H1 (cell line): ENCODE results near the gene CLEC7A. TPM values are rescaled to one million over a fixed set of nuclear protein-coding genes. Genes with fewer than 3 reads are reported as not detected.

Source experiments
- CTCF ChIA-PET: fragments of 300-600 bp; sonication (Branson Sonifier 250); formaldehyde crosslinking; loops from one replicate; lab custom pipeline; 2021; ENCODE audit not compliant: partially characterized antibody; lab: Charles Lee
- POLR2A ChIA-PET: fragments of 300-600 bp; sonication (Branson Sonifier 250); formaldehyde crosslinking; loops from one replicate; lab custom pipeline; 2021; ENCODE audit warnings: inconsistent platforms; ENCODE audit not compliant: partially characterized antibody; lab: Charles Lee
- DNase-seq, 2 experiments: peaks; one replicate each; pipeline versions ENCODE4 v3.0.0 to v3.0.0-alpha.2; 2010 to 2022; ENCODE audit warnings: low spot score in 2 of 2, low read depth in 1 of 2, mixed read lengths in 1 of 2
- FAIRE-seq: peaks from 2 replicates; lab custom pipeline; 2011; peaks lifted over from hg19 to GRCh38; lab: Jason Lieb, UNC
- H2AFZ ChIP-seq: 2 replicates; pipeline ENCODE4 v1.8.1; 2012; ENCODE audit warnings: low read length, inconsistent platforms
- H2AK5ac ChIP-seq: 2 replicates; pipeline ENCODE4 v1.6.1; 2013; ENCODE audit warnings: low read depth, low read length
- H2BK120ac ChIP-seq: replicated peaks from 2 replicates; pipeline ENCODE3; 2013; ENCODE audit warnings: low read depth, low read length, inconsistent platforms
- H2BK12ac ChIP-seq: 2 replicates; pipeline ENCODE4 v1.6.1; 2013; ENCODE audit warnings: low read depth, low read length
- H2BK15ac ChIP-seq: 2 replicates; pipeline ENCODE4 v1.6.1; 2013; ENCODE audit warnings: low read length
- H2BK20ac ChIP-seq: 2 replicates; pipeline ENCODE4 v1.6.1; 2013; ENCODE audit warnings: low read length
- H2BK5ac ChIP-seq: 2 replicates; pipeline ENCODE4 v1.6.1; 2013; ENCODE audit warnings: low read depth, low read length
- H3K14ac ChIP-seq: 2 replicates; pipeline ENCODE4 v1.6.1; 2013; ENCODE audit warnings: inconsistent platforms; ENCODE audit not compliant: insufficient read length
- H3K18ac ChIP-seq: 2 replicates; pipeline ENCODE4 v1.6.1; 2013; ENCODE audit warnings: low read length; ENCODE audit errors: extremely low read depth
- H3K23ac ChIP-seq: 2 replicates; pipeline ENCODE4 v1.6.1; 2013; ENCODE audit warnings: inconsistent platforms; ENCODE audit not compliant: insufficient read length
- H3K23me2 ChIP-seq: 2 replicates; pipeline ENCODE4 v1.6.1; 2013; ENCODE audit warnings: low read depth, low read length
- H3K27ac ChIP-seq: 2 replicates; pipeline ENCODE4 v1.6.1; 2011; ENCODE audit warnings: low read depth, low read length, inconsistent platforms
- H3K27me3 ChIP-seq, 4 experiments: replicated peaks in 1 of 4; 1 replicate in 1 of 4; 2 replicates in 3 of 4; pipeline versions ENCODE4 v1.6.1 to v1.8.1; 2011 to 2013; ENCODE audit warnings: low read length in 3 of 4, mild to moderate bottlenecking in 3 of 4, inconsistent platforms in 2 of 4, mixed read lengths in 2 of 4, moderate library complexity in 1 of 4; ENCODE audit not compliant: control insufficient read depth in 3 of 4, insufficient read depth in 3 of 4; ENCODE audit errors: extremely low read depth in 1 of 4
- H3K36me3 ChIP-seq, 4 experiments: 2 replicates each; pipeline versions ENCODE4 v1.6.1 to v1.8.1; 2011 to 2013; ENCODE audit warnings: mild to moderate bottlenecking in 4 of 4, low read length in 3 of 4, moderate library complexity in 2 of 4, control low read depth in 1 of 4, inconsistent platforms in 1 of 4; ENCODE audit not compliant: insufficient read depth in 4 of 4, control insufficient read depth in 2 of 4
- H3K4ac ChIP-seq: replicated peaks from 2 replicates; pipeline ENCODE3; 2013; ENCODE audit warnings: low read length, low read depth, mixed read lengths, inconsistent platforms; ENCODE audit not compliant: insufficient read length
- H3K4me1 ChIP-seq, 4 experiments: replicated peaks in 1 of 4; 1 replicate in 1 of 4; 2 replicates in 3 of 4; pipeline versions ENCODE4 v1.6.1 to v1.8.1; 2011 to 2013; ENCODE audit warnings: low read length in 3 of 4, inconsistent platforms in 2 of 4, mixed read lengths in 1 of 4; ENCODE audit not compliant: insufficient read depth in 4 of 4, control insufficient read depth in 3 of 4
- H3K4me2 ChIP-seq, 2 experiments: 2 replicates each; pipeline versions ENCODE4 v1.6.1 to v1.8.1; 2011 to 2013; ENCODE audit warnings: low read depth in 2 of 2, low read length in 2 of 2, control low read depth in 1 of 2, inconsistent platforms in 1 of 2, mild to moderate bottlenecking in 1 of 2; ENCODE audit not compliant: insufficient read depth in 1 of 2
- H3K4me3 ChIP-seq, 4 experiments: fragments of 200-600, 300-600 bp in 1 of 4; sonication (generic), shearing (Covaris generic), sonication (Bioruptor Twin) in 1 of 4; 2 replicates each; pipeline versions ENCODE4 v1.5.1 to v1.8.1; 2011 to 2016; ENCODE audit warnings: low read length in 4 of 4, low read depth in 3 of 4, control low read depth in 2 of 4, inconsistent platforms in 2 of 4, mild to moderate bottlenecking in 2 of 4, mixed read lengths in 1 of 4, moderate library complexity in 1 of 4; ENCODE audit not compliant: insufficient read depth in 2 of 4; ENCODE audit errors: extremely low read depth in 1 of 4
- H3K56ac ChIP-seq: replicated peaks from 2 replicates; pipeline ENCODE3; 2013; ENCODE audit warnings: low read depth, mild to moderate bottlenecking, mixed read lengths, low read length, inconsistent platforms; ENCODE audit not compliant: insufficient read length
- H3K79me1 ChIP-seq: 2 replicates; pipeline ENCODE4 v1.6.1; 2013; ENCODE audit warnings: low read depth, low read length, control low read depth
- H3K79me2 ChIP-seq, 2 experiments: 2 replicates each; pipeline versions ENCODE4 v1.6.1 to v1.8.1; 2012 to 2013; ENCODE audit warnings: low read length in 2 of 2, mild to moderate bottlenecking in 2 of 2, inconsistent platforms in 1 of 2; ENCODE audit not compliant: insufficient read depth in 2 of 2, control insufficient read depth in 1 of 2
- H3K9ac ChIP-seq, 4 experiments: replicated peaks in 1 of 4; 1 replicate in 1 of 4; 2 replicates in 3 of 4; pipeline versions ENCODE4 v1.6.1 to v1.8.1; 2011 to 2013; ENCODE audit warnings: low read depth in 3 of 4, low read length in 3 of 4, control low read depth in 2 of 4, mild to moderate bottlenecking in 2 of 4, moderate library complexity in 2 of 4, inconsistent platforms in 1 of 4; ENCODE audit errors: extremely low read depth in 1 of 4
- H3K9me3 ChIP-seq, 2 experiments: 2 replicates each; pipeline versions ENCODE4 v1.6.1 to v1.8.1; 2012 to 2013; ENCODE audit warnings: mild to moderate bottlenecking in 2 of 2, moderate library complexity in 2 of 2, control low read depth in 1 of 2, inconsistent platforms in 1 of 2, low read depth in 1 of 2, low read length in 1 of 2, mixed read lengths in 1 of 2; ENCODE audit not compliant: insufficient read depth in 2 of 2
- H4K20me1 ChIP-seq, 2 experiments: replicated peaks in 1 of 2; 2 replicates each; pipeline versions ENCODE3 to v1.8.1; 2011 to 2013; ENCODE audit warnings: inconsistent platforms in 2 of 2, low read length in 2 of 2, mild to moderate bottlenecking in 1 of 2; ENCODE audit not compliant: insufficient read depth in 2 of 2, control insufficient read depth in 1 of 2
- H4K5ac ChIP-seq: 2 replicates; pipeline ENCODE4 v1.6.1; 2013; ENCODE audit warnings: low read length, low read depth, mixed read lengths, inconsistent platforms; ENCODE audit not compliant: insufficient read length
- H4K8ac ChIP-seq: 2 replicates; pipeline ENCODE4 v1.8.0; 2013; ENCODE audit warnings: mild to moderate bottlenecking, moderate library complexity, low read length, inconsistent platforms; ENCODE audit not compliant: insufficient read depth; ENCODE audit errors: extremely low read depth
- H4K91ac ChIP-seq: replicated peaks from 2 replicates; pipeline ENCODE3; 2013; ENCODE audit warnings: low read length, mixed read lengths, inconsistent platforms; ENCODE audit not compliant: insufficient read length
- BCL11A ChIP-seq, 2 experiments: IDR thresholded peaks; one replicate each; pipeline ENCODE4 v1.6.1; 2011; ENCODE audit warnings: low read depth in 2 of 2, low read length in 2 of 2, mild to moderate bottlenecking in 2 of 2
- CREB1 ChIP-seq: IDR thresholded peaks from 2 replicates; pipeline ENCODE4 v1.6.1; 2012; ENCODE audit warnings: inconsistent platforms
- HDAC2 ChIP-seq, 2 experiments: fragments of 300-600 bp in 1 of 2; sonication (generic) in 1 of 2; IDR thresholded peaks; 2 replicates each; pipeline ENCODE4 v1.6.1; 2011 to 2012; ENCODE audit warnings: low read depth in 2 of 2, low read length in 2 of 2, mild to moderate bottlenecking in 2 of 2, moderate library complexity in 2 of 2, borderline replicate concordance in 1 of 2, inconsistent platforms in 1 of 2
- PHF8 ChIP-seq: fragments of 200-600 bp; sonication (generic); conservative IDR thresholded peaks from 2 replicates; pipeline ENCODE4 v1.7.1; 2012; ENCODE audit warnings: low read depth, mild to moderate bottlenecking, inconsistent platforms, low read length, moderate library complexity
- RBBP5 ChIP-seq: IDR thresholded peaks from 2 replicates; pipeline ENCODE4 v1.7.1; 2012; ENCODE audit warnings: low read depth, mild to moderate bottlenecking, inconsistent platforms, low read length, moderate library complexity, borderline replicate concordance
- RNF2 ChIP-seq: fragments of 200-900, 300-1000 bp; sonication (generic); IDR thresholded peaks from 2 replicates; pipeline ENCODE4 v1.7.1; 2016; ENCODE audit warnings: borderline replicate concordance, low read depth, mild to moderate bottlenecking, antibody characterized with exemption, low read length; ENCODE audit not compliant: poor library complexity, severe bottlenecking; ENCODE audit errors: missing control alignments
- SIN3A ChIP-seq, 2 experiments: IDR thresholded peaks in 1 of 2; conservative IDR thresholded peaks in 1 of 2; 2 replicates each; pipeline ENCODE4 v1.6.1; 2011 to 2012; ENCODE audit warnings: low read length in 2 of 2, improper control_type of control experiment in 1 of 2, low read depth in 1 of 2, mild to moderate bottlenecking in 1 of 2
- SIRT6 ChIP-seq: IDR thresholded peaks from one replicate; pipeline ENCODE4 v1.7.1; 2012; ENCODE audit warnings: low read length, inconsistent platforms
- SIX5 ChIP-seq: IDR thresholded peaks from 2 replicates; pipeline ENCODE4 v1.6.1; 2011; ENCODE audit warnings: mild to moderate bottlenecking, low read depth, low read length
- SP2 ChIP-seq: IDR thresholded peaks from 2 replicates; pipeline ENCODE4 v1.6.1; 2012; ENCODE audit warnings: mild to moderate bottlenecking, low read length, inconsistent platforms
- SRF ChIP-seq: IDR thresholded peaks from 2 replicates; pipeline ENCODE4 v1.6.1; 2011; ENCODE audit warnings: mild to moderate bottlenecking, low read depth, low read length, moderate library complexity
- ZNF274 ChIP-seq: IDR thresholded peaks from 2 replicates; pipeline ENCODE4 v1.7.0; 2012; ENCODE audit warnings: low read length, borderline replicate concordance; ENCODE audit errors: extremely low read depth
- polyA plus RNA-seq, 7 experiments: library from polyadenylated mRNA; depleted of rRNA in 3 of 7; stranded (reverse) in 5 of 7; unstranded in 2 of 7; fragments of >200 nt in 5 of 7; fragments of 200-250 nt in 2 of 7; gene quantifications; 1 replicate in 5 of 7; 2 replicates in 1 of 7; 4 replicates in 1 of 7; pipeline versions ENCODE4 v1.2.1 to v1.2.3, GENCODE V29; 2011 to 2013; ENCODE audit warnings: missing spikeins in 2 of 7, mixed read lengths in 2 of 7
- total RNA-seq: library from RNA; stranded (reverse); fragmentation: NEBNext Ultra II Directional; extraction: Animal tissue kit (Norgen Biotek cat#: 25700); gene quantifications from 2 replicates; pipeline ENCODE4 v1.2.1, GENCODE V29; 2021

Gene CLEC7A
- total and polyA plus RNA-seq, 2 of the 8 experiments (the other 6 are each of a cell fraction or from before 2014, with no cell fraction given): 0.09 to 0.15 TPM

DNA sequence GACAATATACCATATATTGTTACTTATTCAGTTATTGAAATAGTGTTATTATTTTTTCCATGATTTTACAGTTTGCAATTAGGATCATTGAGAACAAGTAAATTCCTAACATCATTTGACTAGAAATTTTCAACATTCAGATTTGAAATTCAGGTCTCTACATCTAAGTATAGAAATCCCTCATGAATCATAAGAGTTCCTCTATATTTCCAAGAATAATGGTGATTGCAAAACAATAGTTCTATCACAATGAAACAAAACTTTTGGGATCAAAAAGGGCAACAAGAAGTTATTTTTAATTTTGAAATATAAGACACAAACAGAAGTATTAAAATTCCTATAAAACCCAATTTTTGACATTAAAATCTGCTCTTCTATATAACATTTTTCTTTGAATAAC lies 42.0 kb downstream of the CLEC7A start:
- Histone ChIP-seq H3K9me3 (no peaks in the 10 kb centered on the region), H3K9ac (no peak overlapping the region), H3K56ac (no peak overlapping the region), H3K4ac (no peak overlapping the region), H3K23ac (no peak overlapping the region), H4K8ac (no peak overlapping the region), H2AFZ (no peak overlapping the region), H4K20me1 (no peaks in the 10 kb centered on the region), H3K36me3 (no peaks in the 10 kb centered on the region), H3K79me2 (no peaks in the 10 kb centered on the region), H3K4me3 (no peak overlapping the region), H3K4me2 (no peak overlapping the region), H3K4me1 (peaks cover 0 to 3% (median 3%) of the 10 kb centered on the region in 4 experiments; a peak in 5 of 7 replicates), H4K91ac (no peak overlapping the region), H4K5ac (no peak overlapping the region), H3K79me1 (no peaks in the 10 kb centered on the region), H2BK12ac (no peak overlapping the region), H3K23me2 (no peaks in the 10 kb centered on the region), H2AK5ac (no peak overlapping the region), H2BK15ac (no peak overlapping the region), H3K27me3 (no peaks in the 10 kb centered on the region), H3K14ac (no peak overlapping the region), H2BK5ac (no peak overlapping the region), H3K18ac (no peak overlapping the region), H3K27ac (no peak overlapping the region), H2BK120ac (no peak overlapping the region), H2BK20ac (no peak overlapping the region)
- DNase-seq (no peak), FAIRE-seq (no peak)
- ChIA-PET CTCF (no interaction called here), POLR2A (no interaction called here)
- no peak for TF ChIP-seq SP2
- TF ChIP-seq SIX5: no peak
- no peak for TF ChIP-seq BCL11A (IDR thresholded peaks at IDR 0.05; ENCODE audit: low read depth in 2 of 2, low read length in 2 of 2)
- no peak for TF ChIP-seq SIRT6
- no peak for TF ChIP-seq PHF8
- no peak for TF ChIP-seq CREB1
- TF ChIP-seq SRF: no peak
- TF ChIP-seq ZNF274: no peak
- TF ChIP-seq SIN3A (conservative IDR thresholded peaks at IDR 0.05 in 1 of 2, IDR thresholded peaks at IDR 0.05 in 1 of 2; ENCODE audit: low read depth in 1 of 2, low read length in 2 of 2): no peak
- TF ChIP-seq RNF2: no peak
- TF ChIP-seq HDAC2 (IDR thresholded peaks at IDR 0.05; ENCODE audit: borderline replicate concordance in 1 of 2, low read depth in 2 of 2, low read length in 2 of 2): no peak
- TF ChIP-seq RBBP5: no peak
